Upper lobe of right lung (tissue), 1 donor: ENCODE results near the gene UFSP2. TPM values are rescaled to one million over a fixed set of nuclear protein-coding genes. Genes with fewer than 3 reads are reported as not detected.
A peak's percentile ranks its signal among the peaks of the same experiment; 100 is the strongest.

Experiments
- ATAC-seq: fragments of 200-7000 bp; cut with Tn5 transposase; one replicate; pipeline ENCODE4 v1.9.1; 2020; ENCODE audit warnings: mild to moderate bottlenecking, moderate library complexity
- DNase-seq: peaks from one replicate; pipeline ENCODE4 v3.0.0-alpha.2; 2020
- H3K27ac ChIP-seq: fragments of 200-600 bp; one replicate; pipeline ENCODE4 v1.8.0; 2022
- H3K27me3 ChIP-seq: fragments of 200-600 bp; one replicate; pipeline ENCODE4 v1.8.0; 2022; ENCODE audit warnings: mild to moderate bottlenecking
- H3K36me3 ChIP-seq: fragments of 200-600 bp; one replicate; pipeline ENCODE4 v1.8.0; 2022
- H3K4me1 ChIP-seq: fragments of 200-600 bp; one replicate; pipeline ENCODE4 v1.8.0; 2022
- H3K4me3 ChIP-seq: fragments of 200-600 bp; one replicate; pipeline ENCODE4 v1.8.0; 2022; ENCODE audit warnings: mild to moderate bottlenecking
- H3K9me3 ChIP-seq: fragments of 200-600 bp; one replicate; pipeline ENCODE4 v1.8.0; 2022
- intact Hi-C: fragments of 100-400 bp; cut with DNase I; formaldehyde crosslinking; loops from one replicate; pipeline ENCODE4 v1.11.0; 2022
- total RNA-seq: library from RNA; stranded (reverse); fragmentation: NEBNext Ultra II Directional; extraction: Animal tissue kit (Norgen Biotek cat#: 25700); gene quantifications from one replicate; pipeline ENCODE4 v1.2.1, GENCODE V29; 2021
- TF ChIP-seq, protein P1 (sequence below): fragments of 200-600 bp; IDR thresholded peaks from one replicate; pipeline ENCODE4 v1.8.0; 2022; ENCODE audit warnings: antibody characterized with exemption
- donor health status: DM: no; HTN: yes; CAD: no; lungs with severe emphysema.

UFSP2 gene
- total RNA-seq, 1 donor from 2014 or later, result 36.8 TPM

DNA sequence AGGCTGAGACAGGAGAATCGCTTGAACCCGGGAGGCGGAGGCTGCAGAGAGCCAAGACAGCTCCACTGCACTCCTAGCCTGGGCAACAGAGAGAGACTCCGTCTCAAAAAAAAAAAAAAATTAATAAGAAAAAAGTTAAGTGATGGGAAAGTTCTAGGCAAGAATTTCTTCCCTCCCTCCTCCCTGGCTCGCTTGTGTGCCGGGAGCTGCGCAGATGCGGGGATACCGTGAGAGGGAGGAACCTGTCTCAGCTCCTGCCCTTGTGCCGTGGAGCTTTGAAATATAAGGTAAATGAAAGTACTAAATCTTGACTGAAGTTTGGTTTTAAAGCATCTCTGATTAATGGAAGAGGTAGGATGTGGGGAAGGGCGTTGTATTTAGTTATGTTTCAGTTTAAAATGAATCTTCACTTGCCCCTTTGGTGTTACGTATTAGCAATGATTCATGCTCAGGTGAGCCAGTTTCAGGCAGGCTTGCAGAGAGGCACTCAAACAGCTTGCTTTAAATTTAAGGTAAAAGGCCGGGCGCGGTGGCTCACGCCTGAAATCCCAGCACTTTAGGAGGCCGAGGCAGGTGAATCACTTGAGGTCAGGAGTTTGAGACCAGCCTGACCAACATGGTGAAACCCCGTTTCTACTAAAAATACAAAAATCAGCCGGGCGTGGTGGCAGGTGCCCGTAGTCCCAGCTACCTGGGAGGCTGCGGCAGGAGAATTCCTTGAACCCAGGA, 1.4 kb upstream of the UFSP2 start:
- H3K9me3 ChIP-seq, result no peaks in the 10 kb centered on the region
- H3K27ac ChIP-seq, result no peak overlapping the region
- H3K36me3 ChIP-seq, result peaks cover 1% of the 10 kb centered on the region
- ATAC-seq (no peak), DNase-seq (no peak)
- H3K4me3 ChIP-seq, result no peak overlapping the region
- intact Hi-C loops, result no loop called here
- H3K27me3 ChIP-seq, result no peaks in the 10 kb centered on the region
- H3K4me1 ChIP-seq, result peaks cover 17% of the 10 kb centered on the region
- TF ChIP-seq, protein P1, sequence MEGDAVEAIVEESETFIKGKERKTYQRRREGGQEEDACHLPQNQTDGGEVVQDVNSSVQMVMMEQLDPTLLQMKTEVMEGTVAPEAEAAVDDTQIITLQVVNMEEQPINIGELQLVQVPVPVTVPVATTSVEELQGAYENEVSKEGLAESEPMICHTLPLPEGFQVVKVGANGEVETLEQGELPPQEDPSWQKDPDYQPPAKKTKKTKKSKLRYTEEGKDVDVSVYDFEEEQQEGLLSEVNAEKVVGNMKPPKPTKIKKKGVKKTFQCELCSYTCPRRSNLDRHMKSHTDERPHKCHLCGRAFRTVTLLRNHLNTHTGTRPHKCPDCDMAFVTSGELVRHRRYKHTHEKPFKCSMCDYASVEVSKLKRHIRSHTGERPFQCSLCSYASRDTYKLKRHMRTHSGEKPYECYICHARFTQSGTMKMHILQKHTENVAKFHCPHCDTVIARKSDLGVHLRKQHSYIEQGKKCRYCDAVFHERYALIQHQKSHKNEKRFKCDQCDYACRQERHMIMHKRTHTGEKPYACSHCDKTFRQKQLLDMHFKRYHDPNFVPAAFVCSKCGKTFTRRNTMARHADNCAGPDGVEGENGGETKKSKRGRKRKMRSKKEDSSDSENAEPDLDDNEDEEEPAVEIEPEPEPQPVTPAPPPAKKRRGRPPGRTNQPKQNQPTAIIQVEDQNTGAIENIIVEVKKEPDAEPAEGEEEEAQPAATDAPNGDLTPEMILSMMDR, result no peak

GRCh38 chr4:185424905-185425646, 688 bp downstream of the UFSP2 start:
- DNase-seq, result no peak
- Histone ChIP-seq H3K4me1 (peaks cover 22% of the 10 kb centered on the region), H3K27ac (peak overlapping the region; percentile 99), H3K27me3 (no peaks in the 10 kb centered on the region), H3K4me3 (peak overlapping the region; percentile 79), H3K9me3 (no peaks in the 10 kb centered on the region), H3K36me3 (peaks cover 12% of the 10 kb centered on the region)
- TF ChIP-seq, protein P1, result no peak
- intact Hi-C loops, result no loop called here
- ATAC-seq, result peak; percentile 54

DNA sequence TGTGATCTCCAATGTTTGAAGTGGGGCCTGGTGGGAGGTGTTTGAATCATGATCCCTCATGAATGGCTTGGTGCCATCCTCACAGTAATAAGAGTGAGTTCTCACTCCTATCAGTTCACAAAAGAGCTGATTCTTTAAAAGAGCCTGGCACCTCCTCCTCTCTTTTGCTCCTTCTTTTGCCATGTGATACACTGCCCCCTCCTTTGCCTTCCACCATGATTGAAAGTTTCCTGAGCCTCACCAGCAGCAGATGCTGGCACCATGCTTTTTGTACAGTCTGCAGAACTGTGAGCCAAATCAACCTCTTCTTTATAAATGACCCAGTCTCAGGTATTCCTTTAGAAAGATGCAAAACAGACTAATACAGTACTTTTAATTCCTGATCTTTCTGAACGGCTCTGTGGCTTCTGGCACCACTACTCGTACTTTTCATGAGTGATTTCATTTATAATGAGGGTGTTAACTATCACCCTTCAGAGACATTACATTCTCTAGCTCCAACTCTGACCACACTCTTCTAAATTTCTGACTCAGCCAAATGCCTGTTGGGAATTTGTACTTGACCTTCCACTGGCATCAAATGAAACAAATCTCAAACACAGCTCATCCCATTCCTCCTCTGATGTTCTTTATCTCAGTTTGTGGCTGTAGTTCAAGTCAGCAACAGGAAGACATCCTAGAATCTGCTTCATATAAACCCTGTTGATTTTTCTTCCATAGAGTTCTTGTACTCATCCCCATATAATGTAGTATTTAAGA, 4.2 kb downstream of the UFSP2 start:
- peaks cover 22% of the 10 kb centered on the region for H3K4me1 ChIP-seq
- H3K27me3 ChIP-seq, result no peaks in the 10 kb centered on the region
- H3K4me3 ChIP-seq, result no peak overlapping the region
- H3K36me3 ChIP-seq, result peaks cover 37% of the 10 kb centered on the region
- intact Hi-C loops, result no loop called here
- ATAC-seq (no peak), DNase-seq (no peak)
- no peaks in the 10 kb centered on the region for H3K9me3 ChIP-seq
- TF ChIP-seq, protein P1, result no peak
- no peak overlapping the region for H3K27ac ChIP-seq

DNA sequence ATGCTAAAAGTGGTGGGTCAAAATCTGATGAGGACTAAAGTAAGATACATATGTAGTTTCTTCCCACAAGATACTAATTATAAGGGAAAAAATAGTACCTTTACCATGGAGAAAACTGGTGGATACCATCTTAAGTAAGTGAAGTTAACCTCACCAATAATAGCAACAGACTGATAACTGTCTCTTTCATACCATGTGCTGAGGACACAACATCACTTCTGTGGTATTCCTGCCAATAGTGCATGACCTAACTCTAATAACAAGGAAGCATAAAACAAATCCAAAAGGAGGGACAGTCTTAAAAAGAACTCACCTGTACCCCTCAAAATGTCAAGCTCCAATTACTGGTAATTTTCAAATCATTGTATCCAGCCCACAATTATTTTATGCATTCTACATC, 8.8 kb downstream of the UFSP2 start:
- Histone ChIP-seq H3K4me1 (peaks cover 6% of the 10 kb centered on the region), H3K4me3 (no peak overlapping the region), H3K27me3 (no peaks in the 10 kb centered on the region), H3K9me3 (no peaks in the 10 kb centered on the region), H3K36me3 (peaks cover 76% of the 10 kb centered on the region), H3K27ac (no peak overlapping the region)
- TF ChIP-seq, protein P1, result no peak
- no peak for ATAC-seq
- DNase-seq, result no peak
- intact Hi-C loops, result no loop called here

DNA sequence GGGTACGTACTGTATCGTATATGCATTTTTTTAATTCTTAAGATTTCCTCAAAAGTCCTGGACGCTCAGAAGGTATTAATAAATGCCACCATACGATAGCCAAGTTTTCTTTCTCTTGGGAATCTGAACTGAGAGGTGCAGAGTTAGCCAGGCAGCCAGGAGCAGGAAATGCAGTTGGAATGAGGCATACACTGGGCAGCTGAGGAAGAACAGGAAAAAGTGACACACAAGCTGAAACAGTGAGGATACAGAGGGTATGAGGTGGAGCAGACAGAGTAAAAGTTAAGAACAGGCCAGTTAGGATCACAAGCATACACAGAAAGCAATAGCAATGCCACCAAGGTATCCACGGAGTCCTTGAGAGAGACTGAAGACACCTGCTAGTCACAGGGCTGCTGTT, 13.4 kb downstream of the UFSP2 start:
- no peak for ATAC-seq

More for the DNA sequence above, 13.4 kb downstream of the UFSP2 start:
- no peaks in the 10 kb centered on the region for H3K4me1 ChIP-seq
- no peak overlapping the region for H3K4me3 ChIP-seq
- no peak for DNase-seq
- H3K27ac ChIP-seq, result no peak overlapping the region
- H3K36me3 ChIP-seq, result peaks cover 73% of the 10 kb centered on the region
- H3K9me3 ChIP-seq, result no peaks in the 10 kb centered on the region
- TF ChIP-seq, protein P1, result no peak
- no peaks in the 10 kb centered on the region for H3K27me3 ChIP-seq
- intact Hi-C loops, result no loop called here
